H7 (cell line): Measurements from ENCODE around the gene CCR5AS.
A peak's percentile ranks its signal among the peaks of the same experiment; 100 is the strongest.

ENCODE experiments used
- DNase-seq: peaks from one replicate; pipeline ENCODE4 v3.0.0; 2012
- H3K27me3 ChIP-seq: 2 replicates; pipeline ENCODE4 v1.6.0; 2011; ENCODE audit warnings: mild to moderate bottlenecking, low read length; ENCODE audit not compliant: control insufficient read depth, insufficient read depth
- H3K36me3 ChIP-seq: replicated peaks from 2 replicates; pipeline ENCODE4 v1.5.1; 2011; ENCODE audit warnings: low read length; ENCODE audit not compliant: control insufficient read depth, insufficient read depth
- H3K4me3 ChIP-seq: 2 replicates; pipeline ENCODE4 v1.5.1; 2011; ENCODE audit warnings: low read depth, mild to moderate bottlenecking, control low read depth, low read length, moderate library complexity; ENCODE audit not compliant: insufficient read depth

Gene CCR5AS

GRCh38 chr3:46383951-46384330, 22.9 kb downstream of the CCR5AS start:
- Histone ChIP-seq H3K36me3 (no peaks in the 10 kb centered on the region), H3K4me3 (no peak overlapping the region), H3K27me3 (no peaks in the 10 kb centered on the region)
- no peak for DNase-seq

GRCh38 chr3:46383211-46383950, 23.5 kb downstream of the CCR5AS start:
- no peak overlapping the region for H3K4me3 ChIP-seq
- no peaks in the 10 kb centered on the region for H3K36me3 ChIP-seq
- no peaks in the 10 kb centered on the region for H3K27me3 ChIP-seq
- no peak for DNase-seq

- DNase-seq: no peak
- H3K36me3 ChIP-seq: no peaks in the 10 kb centered on the region
- H3K27me3 ChIP-seq: no peaks in the 10 kb centered on the region
- no peak overlapping the region for H3K4me3 ChIP-seq
Observed at GRCh38 chr3:46381625-46382024, 25.2 kb downstream of the CCR5AS start.

- Histone ChIP-seq H3K27me3 (no peaks in the 10 kb centered on the region), H3K4me3 (no peak overlapping the region), H3K36me3 (no peaks in the 10 kb centered on the region)
- no peak for DNase-seq
Observed at GRCh38 chr3:46380471-46381221, 26.2 kb downstream of the CCR5AS start.

- Histone ChIP-seq H3K27me3 (no peaks in the 10 kb centered on the region), H3K36me3 (no peaks in the 10 kb centered on the region), H3K4me3 (no peak overlapping the region)
- peak; percentile 61 for DNase-seq
Observed at GRCh38 chr3:46378426-46378942, 28.4 kb downstream of the CCR5AS start.

GRCh38 chr3:46375814-46376213, 31.1 kb downstream of the CCR5AS start:
- no peaks in the 10 kb centered on the region for H3K36me3 ChIP-seq
- no peaks in the 10 kb centered on the region for H3K27me3 ChIP-seq
- DNase-seq: no peak
- H3K4me3 ChIP-seq: no peak overlapping the region

- no peak for DNase-seq
- no peak overlapping the region for H3K4me3 ChIP-seq
- no peaks in the 10 kb centered on the region for H3K36me3 ChIP-seq
- H3K27me3 ChIP-seq: no peaks in the 10 kb centered on the region
Observed at GRCh38 chr3:46375218-46375617, 31.6 kb downstream of the CCR5AS start.

GRCh38 chr3:46374755-46375154, 32.1 kb downstream of the CCR5AS start:
- DNase-seq: no peak
- no peaks in the 10 kb centered on the region for H3K27me3 ChIP-seq
- H3K36me3 ChIP-seq: no peaks in the 10 kb centered on the region
- no peak overlapping the region for H3K4me3 ChIP-seq

GRCh38 chr3:46372492-46373359, 34.1 kb downstream of the CCR5AS start:
- H3K36me3 ChIP-seq: no peaks in the 10 kb centered on the region
- no peaks in the 10 kb centered on the region for H3K27me3 ChIP-seq
- no peak overlapping the region for H3K4me3 ChIP-seq
- DNase-seq: no peak

- no peak for DNase-seq
- no peak overlapping the region for H3K4me3 ChIP-seq
- no peaks in the 10 kb centered on the region for H3K36me3 ChIP-seq
- no peaks in the 10 kb centered on the region for H3K27me3 ChIP-seq
Observed at GRCh38 chr3:46371519-46372340, 35.1 kb downstream of the CCR5AS start.

GRCh38 chr3:46370839-46371518, 35.9 kb downstream of the CCR5AS start, which contains the start of gene CCR5:
Gene CCR5 (plus strand): TSS chr3:46370946. CDS start chr3:46372903, 1,957 bp downstream.
- no peak for DNase-seq
- Histone ChIP-seq H3K27me3 (no peaks in the 10 kb centered on the region), H3K36me3 (no peaks in the 10 kb centered on the region), H3K4me3 (no peak within 1 kb of the TSS)

GRCh38 chr3:46369675-46370132, 37.2 kb downstream of the CCR5AS start:
- no peak for DNase-seq
- H3K36me3 ChIP-seq: no peaks in the 10 kb centered on the region
- no peaks in the 10 kb centered on the region for H3K27me3 ChIP-seq
- no peak overlapping the region for H3K4me3 ChIP-seq

GRCh38 chr3:46369151-46369550, 37.7 kb downstream of the CCR5AS start:
- no peaks in the 10 kb centered on the region for H3K36me3 ChIP-seq
- H3K4me3 ChIP-seq: no peak overlapping the region
- no peaks in the 10 kb centered on the region for H3K27me3 ChIP-seq
- DNase-seq: no peak
